ENCODE measurements around the gene RBM44.
A peak's percentile ranks its signal among the peaks of the same experiment; 100 is the strongest.

RBM44 gene

DNA sequence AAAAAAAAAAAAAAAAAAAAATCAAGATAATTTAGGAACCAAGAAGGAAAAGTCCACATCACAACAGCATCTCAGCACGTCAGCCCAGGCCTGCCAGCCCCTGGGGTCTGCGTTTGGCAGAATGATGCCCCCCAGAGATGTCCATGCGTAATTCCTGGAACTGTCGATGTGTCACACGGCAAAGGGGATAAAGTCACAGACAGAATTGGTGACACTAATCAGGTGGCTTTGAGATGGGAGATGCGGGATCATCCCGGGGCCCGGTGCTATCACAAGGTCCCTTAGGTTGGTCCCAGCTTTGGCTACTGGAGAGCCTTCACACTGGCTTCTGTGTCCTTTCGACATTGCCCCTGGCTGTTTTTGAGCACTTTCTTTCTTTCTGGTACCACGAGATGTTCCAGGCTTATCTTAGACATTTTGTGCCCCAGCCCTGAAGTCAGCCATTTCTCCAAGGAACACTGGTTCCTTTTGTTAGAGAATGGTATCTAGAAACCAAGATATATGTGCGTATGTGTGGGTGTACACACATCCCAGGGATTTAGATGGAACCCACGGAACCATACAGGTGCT is 81.5 kb downstream of the RBM44 start:
- TF ChIP-seq GATA3 (IDR thresholded peaks at IDR 0.05; ENCODE audit: low read depth, low read length) (no peak), GATA2 (IDR thresholded peaks at IDR 0.05; ENCODE audit: low read depth, low read length) (no peak)

DNA sequence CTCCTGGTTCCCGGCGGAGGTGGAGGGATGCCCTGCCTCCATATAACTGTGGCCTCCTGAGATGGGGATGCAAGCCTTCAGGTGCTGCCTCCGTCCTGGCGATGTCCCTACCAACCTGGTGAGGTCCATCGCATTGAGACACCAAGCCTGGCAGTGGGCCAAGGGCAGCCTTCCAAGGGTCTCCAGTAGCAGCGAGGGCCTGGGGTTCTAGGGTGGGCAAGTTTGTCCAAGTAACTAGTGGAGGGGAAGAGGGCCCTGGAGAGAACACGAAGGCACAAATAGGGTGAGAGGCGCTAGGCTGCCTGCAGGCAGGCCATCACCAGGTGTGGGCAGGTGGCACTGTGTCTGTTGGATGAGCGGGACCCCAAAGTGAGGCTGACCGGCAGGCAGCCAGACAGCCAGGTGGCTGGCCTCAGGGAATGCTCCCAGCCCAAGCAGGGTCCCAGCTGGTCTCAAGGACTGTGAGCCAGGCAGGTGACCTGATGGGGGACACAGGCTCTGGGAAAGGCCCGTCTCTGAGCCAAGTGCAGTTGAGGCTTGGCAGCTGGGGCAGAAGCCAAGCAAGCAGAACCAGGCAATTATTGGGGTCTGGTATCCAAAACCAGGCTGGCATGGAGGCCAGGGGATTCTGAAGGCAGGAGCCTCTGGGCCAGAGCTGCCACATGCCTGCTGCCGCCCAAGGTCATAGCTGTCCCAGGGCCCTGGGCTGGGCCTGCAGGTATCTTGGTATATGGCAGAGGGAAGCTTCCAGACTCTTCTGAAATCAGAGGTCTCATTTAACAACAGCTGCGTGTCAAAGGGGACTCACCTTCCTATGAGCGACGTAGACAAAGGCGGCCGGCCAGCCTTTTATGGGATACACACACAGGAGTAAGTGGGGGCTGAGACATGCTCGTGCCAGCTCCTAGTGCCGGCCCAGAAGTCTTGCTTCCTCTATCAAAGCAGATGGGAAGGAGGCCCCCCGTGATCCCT is 84.2 kb downstream of the RBM44 start:
- TF ChIP-seq GATA3 (IDR thresholded peaks at IDR 0.05; ENCODE audit: low read depth, low read length) (no peak), GATA2 (IDR thresholded peaks at IDR 0.05; ENCODE audit: low read depth, low read length) (no peak)

DNA sequence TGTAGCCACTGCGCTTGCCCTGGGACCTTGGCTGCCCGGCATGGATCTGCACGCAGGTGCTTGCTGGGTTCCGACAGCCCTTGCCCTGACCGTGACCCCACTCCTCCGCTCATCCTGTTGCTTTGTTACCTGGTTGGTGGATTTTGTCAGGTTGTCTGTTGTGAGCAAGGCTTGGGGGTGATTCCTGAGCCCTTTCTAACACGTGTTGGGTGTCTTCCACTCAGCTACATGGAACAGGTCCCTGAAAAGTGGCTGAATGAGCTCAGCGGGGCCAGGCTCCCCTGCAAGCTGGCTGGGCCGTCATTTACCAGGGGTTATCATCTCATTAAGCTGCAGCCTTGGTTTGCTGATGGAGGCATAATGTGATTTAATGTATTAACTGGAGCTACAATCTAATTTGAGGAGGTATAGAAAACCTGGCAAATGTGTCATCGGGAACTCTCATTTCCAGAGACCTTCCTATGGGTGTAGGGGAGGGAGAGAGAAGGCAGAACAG is 85.4 kb downstream of the RBM44 start:
- peak; percentile 80 for TF ChIP-seq GATA2 (IDR thresholded peaks at IDR 0.05; ENCODE audit: low read depth, low read length)
- no peak for TF ChIP-seq GATA3 (IDR thresholded peaks at IDR 0.05; ENCODE audit: low read depth, low read length)

DNA sequence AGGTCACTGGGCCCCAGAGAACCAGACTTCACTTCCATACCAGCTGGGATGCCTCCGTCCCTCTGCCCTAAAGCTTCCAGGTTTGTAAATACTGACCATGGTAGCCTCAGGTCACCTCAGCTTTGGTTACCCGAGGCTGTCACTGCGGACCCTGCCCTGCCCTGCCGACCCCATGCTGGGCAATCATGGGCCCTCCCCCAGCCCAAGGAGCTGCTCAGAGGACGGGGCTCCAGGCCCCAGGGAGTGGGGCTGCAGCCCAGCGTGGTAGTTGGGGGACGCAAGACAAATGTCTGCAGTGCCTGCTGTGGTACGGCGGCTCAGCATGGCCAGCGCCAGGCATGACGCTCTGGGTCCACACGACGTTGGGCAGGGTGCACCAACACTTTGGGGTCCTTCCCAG is 86.1 kb downstream of the RBM44 start:
- TF ChIP-seq GATA2 (IDR thresholded peaks at IDR 0.05; ENCODE audit: low read depth, low read length) = no peak
- TF ChIP-seq GATA3 (IDR thresholded peaks at IDR 0.05; ENCODE audit: low read depth, low read length) = no peak

DNA sequence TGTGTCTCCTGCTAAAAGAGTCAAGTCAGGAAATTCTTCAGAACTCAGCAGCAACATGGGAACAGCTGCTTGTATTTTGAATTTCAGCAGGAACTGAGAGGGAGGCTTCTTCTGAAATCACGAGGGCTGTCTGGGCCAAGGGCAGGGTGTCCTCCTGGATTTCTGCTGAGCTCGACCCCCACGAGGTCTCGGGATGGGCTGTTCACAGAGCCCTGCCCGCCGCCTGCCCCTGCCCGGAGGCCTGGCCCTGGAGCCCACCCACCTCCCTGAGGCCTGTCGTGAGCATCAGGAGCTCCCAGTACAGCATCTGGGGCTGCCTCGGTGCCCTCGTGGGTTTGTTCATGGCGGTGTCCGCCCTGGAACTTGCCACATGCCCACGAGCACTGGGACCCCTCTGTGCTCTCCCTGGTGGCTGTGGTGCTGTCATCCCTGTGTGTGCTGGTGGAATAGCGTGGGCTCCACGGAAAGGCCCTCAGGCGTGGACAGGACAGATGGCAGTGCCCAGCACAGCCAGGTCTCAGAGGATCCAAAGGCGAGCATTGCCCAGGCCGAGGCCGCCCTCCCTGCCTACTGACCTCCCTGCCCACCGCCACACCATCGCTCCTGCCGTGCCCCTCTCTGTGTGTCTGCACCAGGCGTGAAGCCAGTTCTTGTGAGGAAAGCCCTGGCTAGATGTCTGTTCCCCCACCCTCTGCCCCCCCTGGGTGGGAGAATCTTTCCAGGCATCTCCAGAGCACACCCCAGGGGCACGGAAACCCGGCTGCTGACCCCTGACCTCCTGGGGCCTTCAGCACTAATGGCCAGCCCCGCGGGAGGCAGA is 86.7 kb downstream of the RBM44 start:
- TF ChIP-seq GATA3 (IDR thresholded peaks at IDR 0.05; ENCODE audit: low read depth, low read length) (no peak), GATA2 (IDR thresholded peaks at IDR 0.05; ENCODE audit: low read depth, low read length) (peak; percentile 71)

DNA sequence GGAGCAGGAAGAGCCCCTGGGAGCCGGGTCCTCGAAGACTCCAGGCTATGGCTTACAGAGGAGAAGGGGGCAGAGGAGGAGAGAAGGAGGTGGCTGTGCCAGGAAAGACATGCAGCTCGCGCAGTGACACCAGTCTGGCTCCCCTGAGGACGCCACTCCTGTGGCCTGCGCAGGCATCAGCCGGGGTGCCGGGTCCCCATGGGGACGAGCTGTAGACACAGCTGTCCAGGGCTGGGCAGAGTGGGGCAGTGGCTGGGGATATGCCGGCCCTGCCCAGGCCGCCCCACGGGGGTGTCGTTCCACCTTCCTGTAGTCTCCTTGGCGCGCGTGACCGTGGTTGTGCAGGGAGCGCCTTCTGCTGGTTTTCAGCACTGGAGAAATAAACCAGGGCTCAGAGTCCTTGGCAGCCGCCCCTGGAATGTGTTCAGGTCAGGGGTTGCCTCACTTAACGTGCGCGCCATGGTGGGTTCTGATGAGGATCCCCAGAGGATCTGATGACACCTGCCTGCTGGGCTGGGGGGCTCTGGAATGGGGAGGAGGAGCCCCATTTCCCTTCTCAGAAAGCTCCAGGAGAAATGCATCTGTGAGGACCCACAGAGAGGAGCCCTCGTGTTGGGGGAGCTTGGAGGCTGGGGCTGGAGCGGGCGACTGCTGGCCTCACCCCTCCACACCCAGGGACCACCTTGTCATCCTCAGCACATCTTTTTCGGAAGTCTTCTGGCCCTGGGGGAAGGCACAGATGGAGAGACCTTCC is 87.5 kb downstream of the RBM44 start:
- TF ChIP-seq GATA2 (IDR thresholded peaks at IDR 0.05; ENCODE audit: low read depth, low read length) (no peak), GATA3 (IDR thresholded peaks at IDR 0.05; ENCODE audit: low read depth, low read length) (no peak)

DNA sequence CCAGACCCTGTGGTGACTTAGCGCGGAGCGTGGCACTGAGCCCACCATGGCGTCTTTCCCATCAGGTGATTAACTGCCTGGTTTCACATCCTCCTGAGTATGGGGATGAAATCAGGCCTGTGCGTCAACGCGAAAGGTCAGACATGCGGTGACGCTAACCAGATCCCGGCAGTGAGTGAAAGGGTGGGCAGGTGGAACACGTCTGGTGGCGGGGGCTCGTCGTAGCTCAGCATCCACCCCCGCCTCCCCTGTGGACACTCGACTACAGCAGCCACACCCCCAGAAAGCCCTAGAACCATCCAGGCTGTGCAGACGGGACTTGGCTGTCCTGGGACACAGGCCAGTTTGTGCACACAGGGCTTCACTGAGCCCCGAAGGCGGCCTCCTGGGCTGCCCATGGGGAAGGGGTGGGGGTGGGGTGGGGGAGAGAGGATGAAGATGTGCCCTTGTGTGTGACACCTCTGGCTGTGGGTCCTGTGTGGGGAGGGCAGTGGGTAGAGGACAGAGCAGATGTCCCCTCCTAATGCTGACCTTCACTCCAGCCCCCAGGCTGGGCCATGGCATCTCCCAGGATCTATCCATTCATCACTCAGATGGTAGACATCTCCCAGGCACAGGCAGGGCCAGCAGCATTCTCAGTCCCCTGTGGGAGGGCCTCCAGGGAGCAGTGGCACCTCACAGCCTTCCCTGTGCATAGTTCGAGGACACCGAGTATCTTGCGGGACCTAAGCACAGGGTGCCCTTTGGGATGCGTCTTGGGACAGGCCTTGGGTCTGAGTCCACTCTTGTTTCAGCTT is 88.3 kb downstream of the RBM44 start:
- TF ChIP-seq GATA3 (IDR thresholded peaks at IDR 0.05; ENCODE audit: low read depth, low read length) (no peak), GATA2 (IDR thresholded peaks at IDR 0.05; ENCODE audit: low read depth, low read length) (peak; percentile 46)

DNA sequence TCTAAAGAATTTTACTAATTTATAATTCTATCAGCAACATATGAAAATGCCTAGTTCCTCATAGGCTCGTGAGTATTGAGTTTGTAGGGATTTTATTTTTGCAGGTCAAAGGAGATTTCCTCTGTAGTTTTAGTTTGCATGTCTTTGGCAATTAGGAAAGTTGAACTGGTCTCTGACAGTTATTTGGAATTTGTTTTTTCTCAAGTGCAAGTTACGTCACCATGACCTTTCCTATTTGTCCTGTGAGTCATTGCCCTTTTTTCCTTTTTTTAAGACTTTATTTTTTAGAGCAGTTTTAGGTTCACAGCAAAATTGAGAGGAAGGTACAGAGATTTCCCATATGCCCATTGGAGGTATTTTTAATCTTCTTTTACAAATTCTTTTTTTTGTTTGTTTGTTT is 89.8 kb downstream of the RBM44 start:
- TF ChIP-seq GATA2 (IDR thresholded peaks at IDR 0.05; ENCODE audit: low read depth, low read length) = no peak

DNA sequence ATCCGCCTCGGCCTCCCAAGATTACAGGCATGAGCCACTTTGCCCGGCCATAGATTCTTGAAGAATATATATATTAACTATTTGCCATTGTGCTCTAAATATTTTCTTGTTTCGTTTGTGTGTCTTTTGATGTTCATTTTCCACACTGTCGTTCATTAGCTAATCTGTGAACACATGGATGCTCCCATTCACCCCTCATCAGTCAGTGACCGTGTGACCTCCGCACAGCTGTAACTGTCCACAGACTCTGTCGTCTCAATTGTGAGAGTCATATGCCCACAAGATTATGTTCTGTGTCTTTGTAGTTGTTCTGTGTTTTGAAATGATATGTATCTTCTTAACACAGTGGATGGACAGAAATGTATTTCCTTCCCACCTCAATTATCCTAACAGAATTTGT is 90.4 kb downstream of the RBM44 start:
- TF ChIP-seq GATA2 (IDR thresholded peaks at IDR 0.05; ENCODE audit: low read depth, low read length) = no peak
- no peak for TF ChIP-seq GATA3 (IDR thresholded peaks at IDR 0.05; ENCODE audit: low read depth, low read length)

DNA sequence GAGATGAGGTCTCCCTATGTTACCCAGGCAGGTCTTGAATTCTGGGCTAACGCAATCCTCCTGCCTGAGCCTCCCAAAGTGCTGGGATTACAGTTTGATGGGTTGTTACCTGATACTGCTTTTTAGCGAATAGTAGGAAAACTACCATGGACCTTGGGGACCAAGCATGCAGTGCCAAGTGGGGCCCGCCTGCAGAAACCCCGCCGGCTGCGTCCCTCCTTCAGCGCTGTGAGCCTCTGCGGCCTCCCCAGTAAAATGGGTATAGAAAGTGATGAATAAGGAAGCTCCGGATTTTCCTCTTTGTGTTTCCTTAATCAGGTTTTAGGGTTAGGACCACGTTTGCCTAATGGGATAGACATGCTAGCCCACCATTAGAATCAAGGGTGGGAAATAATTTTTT is 91.2 kb downstream of the RBM44 start:
- no peak for TF ChIP-seq GATA2 (IDR thresholded peaks at IDR 0.05; ENCODE audit: low read depth, low read length)
- TF ChIP-seq GATA3 (IDR thresholded peaks at IDR 0.05; ENCODE audit: low read depth, low read length) = no peak

Data from SH-SY5Y (cell line).